ENCODE results near the gene HOXA4.

The HOXA4 gene

GRCh38 chr7:27104341-27105058, 26.1 kb downstream of the HOXA4 start:
- DNase-seq (ENCODE audit: low spot score) = no peak
- no peak for TF ChIP-seq CTCF (IDR thresholded peaks at IDR 0.05; ENCODE audit: extremely low read depth, missing control alignments)

- DNase-seq (ENCODE audit: low spot score) = no peak
- no peak for TF ChIP-seq CTCF (IDR thresholded peaks at IDR 0.05; ENCODE audit: extremely low read depth, missing control alignments)
Measured at GRCh38 chr7:27103489-27104226, 26.9 kb downstream of the HOXA4 start.

- no peak for DNase-seq (ENCODE audit: low spot score)
- no peak for TF ChIP-seq CTCF (IDR thresholded peaks at IDR 0.05; ENCODE audit: extremely low read depth, missing control alignments)
Measured at GRCh38 chr7:27102581-27103442, 27.7 kb downstream of the HOXA4 start, which contains the start of gene HOXA2. TSS of gene HOXA2 (minus strand) at chr7:27102683. CDS start at chr7:27102500, 183 bp downstream.

GRCh38 chr7:27101957-27102580, 28.5 kb downstream of the HOXA4 start:
- TF ChIP-seq CTCF (IDR thresholded peaks at IDR 0.05; ENCODE audit: extremely low read depth, missing control alignments) = no peak
- no peak for DNase-seq (ENCODE audit: low spot score)

GRCh38 chr7:27101171-27101956, 29.2 kb downstream of the HOXA4 start:
- TF ChIP-seq CTCF (IDR thresholded peaks at IDR 0.05; ENCODE audit: extremely low read depth, missing control alignments) = no peak
- no peak for DNase-seq (ENCODE audit: low spot score)

- TF ChIP-seq CTCF (IDR thresholded peaks at IDR 0.05; ENCODE audit: extremely low read depth, missing control alignments) = no peak
- DNase-seq (ENCODE audit: low spot score) = no peak
Measured at GRCh38 chr7:27100694-27101170, 29.8 kb downstream of the HOXA4 start.

Data from GM20000 (cell line).